IPS-15b (cell line): ENCODE measurements around the gene ABHD18.
"Not testable (repeated sequence)": the region's sequence is repeated elsewhere in the genome, so short reads cannot be mapped to it uniquely, and the experiment has no call there.

Source experiments
- H3K27me3 ChIP-seq: one replicate; pipeline ENCODE4 v1.6.1; 2013; ENCODE audit warnings: low read length; ENCODE audit not compliant: control insufficient read depth, insufficient read depth
- H3K36me3 ChIP-seq: one replicate; pipeline ENCODE4 v1.6.1; 2013; ENCODE audit warnings: low read length; ENCODE audit not compliant: control insufficient read depth, insufficient read depth
- H3K4me1 ChIP-seq: one replicate; pipeline ENCODE4 v1.6.1; 2013; ENCODE audit warnings: mild to moderate bottlenecking, low read length; ENCODE audit not compliant: control insufficient read depth, insufficient read depth
- H3K4me3 ChIP-seq: one replicate; pipeline ENCODE4 v1.5.1; 2013; ENCODE audit warnings: low read depth, low read length
- H3K9ac ChIP-seq: one replicate; pipeline ENCODE4 v1.6.1; 2013; ENCODE audit warnings: low read depth, mild to moderate bottlenecking, low read length
- H3K9me3 ChIP-seq: one replicate; pipeline ENCODE4 v1.6.1; 2013; ENCODE audit warnings: mild to moderate bottlenecking, low read length; ENCODE audit not compliant: control insufficient read depth, insufficient read depth

Gene ABHD18

DNA sequence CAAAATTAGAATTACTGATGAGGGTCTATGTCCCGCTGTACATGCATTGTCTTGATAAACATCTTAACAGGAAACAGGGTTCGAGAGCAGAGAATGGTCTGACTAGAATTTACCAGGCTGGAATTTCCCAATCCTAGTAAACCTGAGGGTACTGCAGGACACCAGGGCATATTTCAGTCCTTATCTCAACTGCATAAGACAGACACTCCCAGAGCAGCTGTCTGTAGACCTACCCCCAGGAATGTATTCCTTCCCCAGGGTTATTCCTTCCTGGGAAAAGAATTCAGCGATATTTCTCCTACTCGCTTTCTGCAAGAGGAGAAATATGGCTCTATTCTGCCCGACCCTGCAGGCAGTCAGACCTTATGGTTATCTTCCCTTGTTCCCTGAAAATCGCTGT lies 31.3 kb downstream of the ABHD18 start:
- not testable (repeated sequence) for H3K9ac ChIP-seq, H3K4me3 ChIP-seq, H3K4me1 ChIP-seq, H3K9me3 ChIP-seq, H3K36me3 ChIP-seq, H3K27me3 ChIP-seq

DNA sequence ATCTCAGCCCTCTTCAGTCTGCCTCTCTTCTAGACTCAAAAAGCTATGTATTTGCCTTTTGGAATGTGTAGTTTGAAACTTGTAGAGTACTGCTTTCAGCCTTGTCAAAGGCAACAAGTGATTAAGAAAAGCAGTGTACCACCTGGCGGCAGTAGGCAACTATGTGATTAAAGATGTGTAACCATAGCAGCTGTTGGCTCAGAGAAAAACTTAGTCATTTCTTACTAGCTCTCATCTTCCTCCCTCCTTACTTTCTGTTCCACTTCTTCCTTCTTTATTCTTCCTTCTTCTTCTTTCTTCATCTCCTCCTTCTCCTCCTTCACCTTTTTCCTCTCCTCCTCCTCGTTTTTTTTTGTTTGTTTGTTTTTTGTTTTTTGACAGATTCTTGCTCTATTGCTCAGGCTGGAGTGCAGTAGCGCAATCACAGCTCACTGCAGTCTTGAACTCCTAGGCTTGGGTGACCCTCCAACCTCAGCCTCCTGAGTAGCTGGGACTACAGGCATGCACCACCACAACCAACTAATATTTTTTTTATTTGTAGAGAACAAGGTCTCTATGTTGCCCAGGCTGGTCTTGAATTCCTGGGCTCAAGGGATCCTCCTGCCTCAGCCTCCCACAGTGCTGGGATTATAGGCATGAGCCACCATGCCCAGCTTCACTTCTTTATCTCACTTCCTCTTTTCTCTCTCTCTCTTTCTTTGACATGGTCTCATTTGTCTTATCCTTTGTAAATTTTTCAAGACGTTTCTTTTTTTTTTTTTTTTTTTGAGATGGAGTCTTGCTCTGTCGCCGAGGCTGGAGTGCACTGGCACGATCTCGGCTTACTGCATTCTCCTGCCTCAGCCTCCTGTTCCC lies 32.6 kb downstream of the ABHD18 start:
- Histone ChIP-seq H3K4me1 (no peaks in the 10 kb centered on the region), H3K27me3 (no peaks in the 10 kb centered on the region)

DNA sequence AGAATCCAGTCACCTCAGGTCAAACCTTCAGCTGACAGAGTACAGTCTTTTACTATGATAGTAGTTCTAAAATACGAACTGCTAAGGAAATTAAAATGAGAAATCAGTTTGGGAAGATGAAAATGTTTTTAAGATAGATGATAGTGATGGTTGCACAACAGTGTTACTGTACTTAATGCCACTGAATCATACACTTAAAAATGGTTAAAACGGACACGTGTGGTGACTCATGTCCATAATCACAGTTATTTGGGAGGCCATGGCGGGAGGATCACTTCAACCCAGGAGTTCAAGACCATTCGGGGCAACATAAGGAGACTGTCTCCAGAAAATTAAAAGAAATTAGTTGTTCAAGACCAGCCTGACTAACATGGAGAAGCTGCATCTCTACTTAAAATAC lies 41.4 kb downstream of the ABHD18 start:
- Histone ChIP-seq H3K4me1 (no peaks in the 10 kb centered on the region), H3K4me3 (no peak overlapping the region), H3K9ac (no peak overlapping the region), H3K9me3 (no peaks in the 10 kb centered on the region), H3K27me3 (no peaks in the 10 kb centered on the region), H3K36me3 (no peaks in the 10 kb centered on the region)

More for the DNA sequence above, 32.6 kb downstream of the ABHD18 start:
- H3K9me3 ChIP-seq = no peaks in the 10 kb centered on the region
- no peak overlapping the region for H3K9ac ChIP-seq
- no peak overlapping the region for H3K4me3 ChIP-seq
- H3K36me3 ChIP-seq = no peaks in the 10 kb centered on the region

DNA sequence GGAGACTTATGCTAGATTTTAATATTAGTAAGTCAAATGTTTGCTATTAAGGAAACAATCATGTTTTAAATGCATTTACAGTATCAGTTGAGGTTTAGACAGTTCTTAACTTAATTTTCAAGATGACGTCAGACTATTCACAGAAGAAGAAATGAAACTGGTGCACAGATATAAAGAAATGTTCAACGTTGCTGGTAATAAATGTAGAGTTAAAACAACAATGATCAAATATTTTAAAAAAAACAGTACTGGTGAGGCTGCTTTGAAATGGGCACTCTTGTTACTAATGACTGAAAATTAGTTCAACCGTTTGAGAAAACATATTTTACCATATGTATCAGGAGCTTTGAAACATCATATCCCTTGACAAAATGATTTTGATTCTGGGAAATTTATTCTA lies 44.2 kb downstream of the ABHD18 start:
- Histone ChIP-seq H3K27me3 (no peaks in the 10 kb centered on the region), H3K36me3 (no peaks in the 10 kb centered on the region), H3K4me3 (no peak overlapping the region), H3K9ac (no peak overlapping the region), H3K4me1 (no peaks in the 10 kb centered on the region), H3K9me3 (no peaks in the 10 kb centered on the region)

DNA sequence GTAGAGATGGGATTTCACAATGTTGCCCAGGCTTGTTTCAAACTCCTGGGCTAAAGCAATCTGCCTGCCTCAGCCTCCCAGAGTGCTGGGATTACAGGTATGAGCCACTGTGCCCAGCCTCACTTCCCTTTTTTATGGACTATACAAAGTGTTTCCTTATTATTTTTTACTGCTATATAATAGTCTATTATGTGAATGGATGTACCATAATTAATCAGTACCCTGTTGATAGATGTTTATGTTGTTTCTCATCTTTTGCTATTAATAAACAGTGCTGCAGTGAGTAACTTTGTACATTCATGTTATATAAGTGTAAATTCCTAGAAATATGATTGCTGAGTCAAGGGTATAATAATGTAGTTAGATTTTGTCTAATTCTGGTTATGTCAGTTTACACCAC lies 60.1 kb downstream of the ABHD18 start:
- Histone ChIP-seq H3K27me3 (no peaks in the 10 kb centered on the region), H3K9me3 (no peaks in the 10 kb centered on the region), H3K4me3 (no peak overlapping the region), H3K9ac (no peak overlapping the region), H3K36me3 (peaks cover 4% of the 10 kb centered on the region), H3K4me1 (no peaks in the 10 kb centered on the region)

DNA sequence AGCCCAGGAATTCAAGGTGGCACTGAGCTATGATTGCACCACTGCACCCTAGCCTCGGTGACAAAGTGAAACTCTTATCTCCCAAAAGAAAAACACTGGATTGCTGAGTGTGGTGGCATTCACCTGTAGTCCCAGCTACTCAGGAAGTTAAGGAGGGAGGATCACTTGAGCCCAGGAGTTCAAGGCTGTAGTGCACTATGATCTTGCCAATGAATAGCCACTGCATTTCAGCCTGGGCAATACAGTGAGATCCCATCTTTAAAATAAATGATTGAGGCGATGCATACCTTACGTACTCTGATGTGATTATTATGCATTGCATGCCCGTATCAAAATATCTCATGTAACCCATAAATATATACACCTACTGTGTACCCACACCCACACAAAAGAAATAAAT lies 64.7 kb downstream of the ABHD18 start:
- Histone ChIP-seq H3K9ac (no peak overlapping the region), H3K36me3 (peaks cover 3% of the 10 kb centered on the region)

DNA sequence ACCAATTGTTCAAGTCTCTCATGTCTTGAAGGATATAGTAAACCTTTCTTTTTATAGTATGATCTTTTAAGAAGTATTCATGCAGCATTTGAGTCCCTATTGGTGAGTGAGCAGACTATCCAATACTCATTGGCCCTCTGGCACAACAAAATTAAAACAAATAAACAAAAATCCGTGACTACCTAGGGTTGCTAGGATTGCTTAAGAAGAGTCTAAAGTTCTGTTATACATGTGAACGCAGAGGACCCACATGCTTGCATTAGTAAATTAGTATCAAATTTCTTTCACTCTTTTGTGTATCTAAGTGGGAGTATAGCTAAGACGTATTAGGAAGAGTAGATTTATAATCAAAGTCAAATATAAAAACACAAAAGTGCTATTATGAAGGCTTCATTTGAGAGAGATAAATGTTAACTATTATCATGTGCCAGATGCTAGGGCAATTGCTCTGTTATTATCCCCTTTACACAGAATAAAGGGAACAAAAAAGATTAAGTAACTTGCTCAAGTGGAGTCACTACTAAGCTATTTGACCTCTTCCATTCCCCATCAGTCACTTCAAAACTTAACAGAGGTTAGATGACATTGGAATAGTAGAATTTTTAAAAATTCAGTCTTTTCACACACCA lies 66.7 kb downstream of the ABHD18 start:
- H3K9me3 ChIP-seq = no peaks in the 10 kb centered on the region
- no peak overlapping the region for H3K4me3 ChIP-seq
- H3K9ac ChIP-seq = no peak overlapping the region
- no peaks in the 10 kb centered on the region for H3K27me3 ChIP-seq
- H3K36me3 ChIP-seq = peaks cover 3% of the 10 kb centered on the region
- no peaks in the 10 kb centered on the region for H3K4me1 ChIP-seq

More for the DNA sequence above, 64.7 kb downstream of the ABHD18 start:
- Histone ChIP-seq H3K4me1 (no peaks in the 10 kb centered on the region), H3K9me3 (no peaks in the 10 kb centered on the region), H3K4me3 (no peak overlapping the region), H3K27me3 (no peaks in the 10 kb centered on the region)

DNA sequence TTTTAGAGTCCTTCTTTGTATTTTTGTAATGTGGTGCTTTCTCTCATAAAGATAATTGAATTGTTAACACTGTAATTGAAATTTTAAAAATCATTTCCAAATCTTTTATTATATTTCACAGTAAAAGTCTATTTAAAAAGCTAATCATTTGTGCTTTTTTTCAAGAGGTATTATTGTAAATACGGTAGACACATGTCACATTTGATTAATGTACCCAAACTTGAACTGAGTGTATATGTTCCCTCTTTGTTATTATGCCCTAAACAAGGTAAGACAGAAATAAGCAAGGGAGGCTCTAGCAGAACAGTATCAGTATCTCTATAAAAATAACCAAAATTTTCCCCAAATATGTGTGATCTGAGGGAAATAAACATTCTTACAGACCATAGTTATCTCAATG lies 74.4 kb downstream of the ABHD18 start:
- H3K9ac ChIP-seq = no peak overlapping the region
- H3K9me3 ChIP-seq = no peaks in the 10 kb centered on the region
- no peaks in the 10 kb centered on the region for H3K27me3 ChIP-seq
- H3K4me3 ChIP-seq = no peak overlapping the region
- H3K36me3 ChIP-seq = no peaks in the 10 kb centered on the region
- H3K4me1 ChIP-seq = no peaks in the 10 kb centered on the region

DNA sequence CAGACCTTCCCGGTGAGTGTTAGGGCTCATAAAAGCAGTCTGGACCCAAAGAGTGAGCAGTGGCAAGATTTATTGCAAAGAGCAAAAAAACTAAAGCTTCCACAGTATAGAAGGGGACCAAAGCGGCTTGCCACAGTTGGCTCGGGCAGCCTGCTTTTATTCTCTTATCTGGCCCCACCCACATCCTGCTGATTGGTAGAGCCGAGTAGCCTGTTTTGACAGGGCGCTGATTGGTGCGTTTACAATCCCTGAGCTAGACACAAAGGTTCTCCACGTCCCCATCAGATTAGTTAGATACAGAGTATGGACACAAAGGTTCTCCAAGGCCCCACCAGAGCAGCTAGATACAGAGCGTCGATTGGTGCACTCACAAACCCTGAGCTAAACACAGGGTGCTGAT lies 81.8 kb downstream of the ABHD18 start:
- H3K4me3 ChIP-seq, H3K27me3 ChIP-seq, H3K4me1 ChIP-seq, H3K9ac ChIP-seq, H3K9me3 ChIP-seq, H3K36me3 ChIP-seq: not testable (repeated sequence)

DNA sequence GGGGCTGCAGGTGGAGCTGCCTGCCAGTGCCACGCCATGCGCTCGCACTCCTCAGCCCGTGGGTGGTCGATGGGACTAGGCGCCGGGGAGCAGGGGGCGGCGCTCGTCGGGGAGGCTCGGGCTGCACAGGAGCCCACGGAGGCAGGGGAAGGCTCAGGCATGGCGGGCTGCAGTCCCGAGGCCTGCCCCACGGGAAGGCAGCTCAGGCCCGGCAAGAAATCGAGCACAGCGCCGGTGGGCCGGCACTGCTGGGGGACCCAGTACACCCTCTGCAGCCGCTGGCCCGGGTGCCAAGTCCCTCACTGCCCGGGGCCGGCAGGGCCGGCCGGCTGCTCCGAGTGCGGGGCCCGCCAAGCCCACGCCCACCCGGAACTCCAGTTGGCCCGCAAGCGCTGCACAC lies 82.3 kb downstream of the ABHD18 start:
- not testable (repeated sequence) for H3K27me3 ChIP-seq, H3K4me3 ChIP-seq, H3K9ac ChIP-seq, H3K36me3 ChIP-seq, H3K9me3 ChIP-seq, H3K4me1 ChIP-seq

DNA sequence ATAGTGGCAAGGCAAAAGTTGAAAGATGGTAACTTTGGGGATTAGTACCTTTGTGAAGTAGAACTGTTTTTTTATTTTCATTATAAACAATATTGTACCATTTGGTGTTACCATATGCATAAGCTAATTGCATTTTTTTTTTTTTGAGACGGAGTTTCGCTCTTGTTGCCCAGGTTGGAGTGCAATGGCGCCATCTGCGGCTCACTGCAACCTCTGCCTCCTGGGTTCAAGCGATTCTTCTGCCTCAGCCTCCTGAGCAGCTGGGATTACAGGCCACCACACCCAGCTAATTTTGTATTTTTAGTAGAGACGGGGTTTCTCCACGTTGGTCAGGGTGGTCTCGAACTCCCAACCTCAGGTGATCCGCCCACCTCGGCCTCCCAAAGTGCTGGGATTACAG lies 86.0 kb downstream of the ABHD18 start:
- not testable (repeated sequence) for H3K36me3 ChIP-seq, H3K4me1 ChIP-seq, H3K9me3 ChIP-seq, H3K9ac ChIP-seq, H3K27me3 ChIP-seq, H3K4me3 ChIP-seq

DNA sequence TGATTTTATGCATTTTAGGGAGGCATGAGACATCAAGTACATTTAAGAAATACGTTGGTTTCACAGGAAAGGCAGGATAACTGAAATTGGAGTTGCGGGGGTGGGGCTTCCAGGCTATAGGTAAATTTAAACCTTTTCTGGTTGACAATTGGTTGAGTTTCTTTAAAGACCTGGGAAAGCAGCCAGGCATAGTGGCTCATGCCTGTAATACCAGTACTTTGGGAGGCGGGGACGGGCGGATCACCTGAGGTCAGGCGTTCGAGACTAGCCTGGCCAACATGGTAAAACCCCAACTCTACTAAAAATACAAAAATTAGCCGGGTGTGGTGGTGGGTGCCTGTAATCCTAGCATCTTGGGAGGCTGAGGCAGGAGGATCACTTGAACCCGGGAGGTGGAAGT lies 89.7 kb downstream of the ABHD18 start:
- H3K36me3 ChIP-seq, H3K9ac ChIP-seq, H3K4me1 ChIP-seq, H3K27me3 ChIP-seq, H3K9me3 ChIP-seq: not testable (repeated sequence)
- peak overlapping the region; percentile 1 for H3K4me3 ChIP-seq
